WERI-Rb-1 (cell line): ENCODE measurements around the gene EDA.

Source experiments
- DNase-seq: peaks from one replicate; pipeline ENCODE4 v3.0.0-alpha.2; 2020
- H3K27ac ChIP-seq: fragments of 250-450 bp; sonication (Bioruptor Pico); 2 replicates; pipeline ENCODE4 v1.5.1; 2020; ENCODE audit warnings: mild to moderate bottlenecking, moderate library complexity
- H3K27me3 ChIP-seq: fragments of 250-450 bp; sonication (Bioruptor Pico); 2 replicates; pipeline ENCODE4 v1.5.1; 2021; ENCODE audit warnings: mild to moderate bottlenecking, low read depth, moderate library complexity; ENCODE audit not compliant: insufficient read depth, severe bottlenecking
- H3K36me3 ChIP-seq: fragments of 250-450 bp; sonication (Bioruptor Pico); 2 replicates; pipeline ENCODE4 v1.5.1; 2020; ENCODE audit warnings: mild to moderate bottlenecking, moderate library complexity
- H3K4me3 ChIP-seq: 2 replicates; pipeline ENCODE4 v1.5.1; 2011; ENCODE audit warnings: low read depth, mild to moderate bottlenecking, control low read depth, low read length
- H3K9me3 ChIP-seq: fragments of 250-450 bp; sonication (Bioruptor Pico); 2 replicates; pipeline ENCODE4 v1.5.1; 2021; ENCODE audit warnings: mild to moderate bottlenecking, moderate library complexity; ENCODE audit not compliant: severe bottlenecking
- CTCF ChIP-seq: IDR thresholded peaks from 2 replicates; pipeline ENCODE4 v1.5.1; 2011; ENCODE audit warnings: low read depth, mild to moderate bottlenecking, control low read depth, inconsistent platforms, low read length

The EDA gene

GRCh38 chrX:70052895-70053615 is 437.1 kb downstream of the EDA start:
- TF ChIP-seq CTCF, result no peak
- Histone ChIP-seq H3K9me3 (no peaks in the 10 kb centered on the region), H3K36me3 (no peaks in the 10 kb centered on the region), H3K27me3 (no peaks in the 10 kb centered on the region), H3K4me3 (no peak overlapping the region), H3K27ac (no peak overlapping the region)
- DNase-seq, result no peak

GRCh38 chrX:70054391-70054790 is 438.5 kb downstream of the EDA start:
- no peak for DNase-seq
- no peak for TF ChIP-seq CTCF
- H3K4me3 ChIP-seq, result no peak overlapping the region
- H3K27ac ChIP-seq, result no peak overlapping the region
- no peaks in the 10 kb centered on the region for H3K27me3 ChIP-seq
- H3K9me3 ChIP-seq, result no peaks in the 10 kb centered on the region
- no peaks in the 10 kb centered on the region for H3K36me3 ChIP-seq

- Histone ChIP-seq H3K27ac (no peak within 1 kb of the TSS), H3K36me3 (no peaks in the 10 kb centered on the region), H3K27me3 (peaks cover 2% of the 10 kb centered on the region), H3K9me3 (peaks cover 7% of the 10 kb centered on the region), H3K4me3 (no peak within 1 kb of the TSS)
- no peak for TF ChIP-seq CTCF
- no peak for DNase-seq
These were observed 446.2 kb downstream of the EDA start, which contains the start of gene OTUD6A for GRCh38 chrX:70062076-70062475. Gene OTUD6A (plus strand): TSS chrX:70062457. CDS start chrX:70062525, 68 bp downstream.

GRCh38 chrX:70062961-70063550 is 447.1 kb downstream of the EDA start:
- TF ChIP-seq CTCF, result no peak
- Histone ChIP-seq H3K9me3 (peaks cover 7% of the 10 kb centered on the region), H3K36me3 (no peaks in the 10 kb centered on the region), H3K27ac (no peak overlapping the region), H3K4me3 (no peak overlapping the region), H3K27me3 (peaks cover 2% of the 10 kb centered on the region)
- no peak for DNase-seq

GRCh38 chrX:70066646-70067045 is 450.7 kb downstream of the EDA start:
- H3K36me3 ChIP-seq, result no peaks in the 10 kb centered on the region
- DNase-seq, result no peak
- H3K27me3 ChIP-seq, result peaks cover 4% of the 10 kb centered on the region
- H3K9me3 ChIP-seq, result peaks cover 4% of the 10 kb centered on the region
- TF ChIP-seq CTCF, result no peak
- H3K4me3 ChIP-seq, result no peak overlapping the region
- H3K27ac ChIP-seq, result no peak overlapping the region
